Neuronal stem cell (in vitro differentiated cells): ENCODE data around the gene MT1H.
A peak's percentile ranks its signal among the peaks of the same experiment; 100 is the strongest.

ENCODE experiments used
- DNase-seq: peaks from one replicate; pipeline ENCODE4 v3.0.0-alpha.2; 2013; ENCODE audit warnings: low spot score
- H2AFZ ChIP-seq: one replicate; pipeline ENCODE4 v1.6.1; 2013; ENCODE audit warnings: mild to moderate bottlenecking, low read length, inconsistent platforms
- H2AK5ac ChIP-seq: 2 replicates; pipeline ENCODE4 v1.6.1; 2013; ENCODE audit warnings: low read depth, mild to moderate bottlenecking, inconsistent platforms, low read length, moderate library complexity, mixed read lengths
- H2BK120ac ChIP-seq: 2 replicates; pipeline ENCODE4 v1.6.1; 2013; ENCODE audit warnings: low read depth, mild to moderate bottlenecking, inconsistent platforms, low read length, moderate library complexity, mixed read lengths
- H2BK12ac ChIP-seq: one replicate; pipeline ENCODE4 v1.6.1; 2013; ENCODE audit warnings: low read length, inconsistent platforms
- H2BK15ac ChIP-seq: 2 replicates; pipeline ENCODE4 v1.6.1; 2013; ENCODE audit warnings: mild to moderate bottlenecking, low read length, inconsistent platforms, mixed read lengths
- H2BK5ac ChIP-seq: one replicate; pipeline ENCODE4 v1.6.1; 2013; ENCODE audit warnings: inconsistent platforms, mild to moderate bottlenecking, low read length, moderate library complexity
- H3K14ac ChIP-seq: one replicate; pipeline ENCODE4 v1.6.1; 2013; ENCODE audit warnings: low read length, inconsistent platforms
- H3K18ac ChIP-seq: 2 replicates; pipeline ENCODE4 v1.6.1; 2013; ENCODE audit warnings: low read length, inconsistent platforms
- H3K23ac ChIP-seq: 2 replicates; pipeline ENCODE4 v1.6.1; 2013; ENCODE audit warnings: low read depth, mild to moderate bottlenecking, mixed read lengths, low read length, inconsistent platforms; ENCODE audit not compliant: poor library complexity
- H3K27ac ChIP-seq: replicated peaks from 3 replicates; pipeline ENCODE4 v1.5.1; 2013; ENCODE audit warnings: low read length, inconsistent platforms
- H3K27me3 ChIP-seq, 3 experiments: 2 replicates each; pipeline ENCODE4 v1.6.1; 2013; ENCODE audit warnings: low read length in 3 of 3, mild to moderate bottlenecking in 2 of 3, inconsistent platforms in 1 of 3, low read depth in 1 of 3, mixed read lengths in 1 of 3, moderate library complexity in 1 of 3; ENCODE audit not compliant: control insufficient read depth in 3 of 3, insufficient read depth in 3 of 3
- H3K36me3 ChIP-seq, 2 donors: replicated peaks in 1 of 2; 2 replicates each; pipeline ENCODE4 v1.6.1; 2013; ENCODE audit warnings: low read length in 2 of 2; ENCODE audit not compliant: control insufficient read depth in 2 of 2, insufficient read depth in 2 of 2
- H3K4ac ChIP-seq: 2 replicates; pipeline ENCODE4 v1.6.1; 2013; ENCODE audit warnings: inconsistent platforms, mild to moderate bottlenecking, low read length, moderate library complexity
- H3K4me1 ChIP-seq, 2 donors: 1 replicate in 1 of 2; 2 replicates in 1 of 2; pipeline ENCODE4 v1.6.1; 2013; ENCODE audit warnings: low read length in 2 of 2, low read depth in 1 of 2; ENCODE audit not compliant: control insufficient read depth in 2 of 2, insufficient read depth in 1 of 2
- H3K4me2 ChIP-seq: one replicate; pipeline ENCODE4 v1.6.1; 2013; ENCODE audit warnings: mild to moderate bottlenecking, low read length, inconsistent platforms; ENCODE audit not compliant: insufficient read depth, poor library complexity, severe bottlenecking
- H3K4me3 ChIP-seq, 2 donors: 2 replicates each; pipeline ENCODE4 v1.5.1; 2013; ENCODE audit warnings: low read length in 2 of 2, mild to moderate bottlenecking in 2 of 2, inconsistent platforms in 1 of 2, moderate library complexity in 1 of 2
- H3K79me1 ChIP-seq: one replicate; pipeline ENCODE4 v1.6.1; 2013; ENCODE audit warnings: low read depth, mild to moderate bottlenecking, inconsistent platforms, low read length, moderate library complexity
- H3K9ac ChIP-seq: one replicate; pipeline ENCODE4 v1.6.1; 2013; ENCODE audit warnings: mild to moderate bottlenecking, low read depth, low read length, inconsistent platforms; ENCODE audit not compliant: poor library complexity
- H3K9me3 ChIP-seq, 2 donors: replicated peaks in 1 of 2; 2 replicates each; pipeline versions ENCODE3 to v1.6.1; 2013; ENCODE audit warnings: low read length in 2 of 2, mild to moderate bottlenecking in 2 of 2, inconsistent platforms in 1 of 2, low read depth in 1 of 2, mixed read lengths in 1 of 2, moderate library complexity in 1 of 2; ENCODE audit not compliant: control insufficient read depth in 2 of 2, insufficient read depth in 1 of 2
- H4K8ac ChIP-seq: one replicate; pipeline ENCODE4 v1.6.1; 2013; ENCODE audit warnings: low read depth, mild to moderate bottlenecking, inconsistent platforms, low read length, moderate library complexity
- H4K91ac ChIP-seq: one replicate; pipeline ENCODE4 v1.6.1; 2013; ENCODE audit warnings: low read length, low read depth, mild to moderate bottlenecking, inconsistent platforms; ENCODE audit not compliant: poor library complexity
- WGBS, 2 donors: extraction: QIAGEN DNeasy Blood & Tissue Kit; methylation state at CpG; one replicate each; pipeline ENCODE4 v1.1.7; 2013; ENCODE audit warnings: missing lambda C conversion rate in 2 of 2, mixed read lengths in 1 of 2; ENCODE audit not compliant: insufficient read length in 2 of 2, insufficient replicate concordance in 1 of 2; ENCODE audit errors: extremely low coverage in 2 of 2; 5-methylcytosine and 5-hydroxymethylcytosine counted together

MT1H gene

DNA sequence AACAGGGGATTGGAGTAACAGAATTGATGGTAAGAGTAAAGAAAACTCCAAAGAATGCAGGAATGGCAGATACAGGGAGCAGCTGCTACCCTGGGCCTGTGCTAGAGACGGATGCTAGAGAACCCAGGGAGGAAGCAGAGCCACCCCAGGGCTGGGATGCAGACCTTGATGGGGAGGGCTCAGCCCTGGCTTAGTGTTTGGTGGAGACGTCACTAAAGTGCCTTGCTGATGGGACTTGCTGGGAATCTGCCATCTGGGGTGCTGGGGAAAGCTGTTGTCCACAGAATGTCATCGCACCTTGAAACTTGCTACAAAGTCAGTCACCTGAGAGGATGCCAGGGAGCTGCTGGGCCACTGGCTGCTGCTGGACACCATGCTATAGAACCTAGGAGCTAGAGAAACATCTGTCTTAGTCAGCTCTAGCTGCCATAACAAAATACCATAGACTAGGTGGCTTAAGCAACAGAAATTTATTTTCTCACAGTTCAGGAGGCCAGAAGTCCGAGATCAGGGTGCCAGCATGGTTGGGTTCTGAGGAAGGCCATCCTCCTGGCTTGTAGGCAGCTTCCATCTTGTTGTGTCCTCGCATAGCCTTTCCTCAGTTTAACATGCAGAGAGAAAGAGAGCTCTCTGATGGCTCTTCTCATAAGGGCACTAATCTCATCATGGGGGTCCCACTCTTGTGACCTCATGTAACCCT, 28.0 kb downstream of the MT1H start:
- Histone ChIP-seq H2AK5ac (no peak overlapping the region), H2BK5ac (no peak overlapping the region), H3K23ac (no peak overlapping the region), H2BK120ac (no peak overlapping the region), H3K27me3 (peaks cover 0 to 4% (median 0%) of the 10 kb centered on the region in 3 experiments), H2AFZ (no peak overlapping the region), H3K4me3 (peak overlapping the region in 1 of 2 donors; percentile 22), H3K18ac (no peak overlapping the region), H2BK15ac (no peak overlapping the region), H4K8ac (no peak overlapping the region), H2BK12ac (no peak overlapping the region), H3K4ac (no peak overlapping the region), H3K4me2 (no peak overlapping the region), H3K9ac (no peak overlapping the region), H4K91ac (no peak overlapping the region), H3K14ac (no peak overlapping the region), H3K9me3 (peaks cover 0 to 2% of the 10 kb centered on the region in 2 donors), H3K27ac (no peak overlapping the region), H3K36me3 (no peaks in the 10 kb centered on the region), H3K79me1 (no peaks in the 10 kb centered on the region), H3K4me1 (peaks cover 0 to under 1% of the 10 kb centered on the region in 2 donors)
- WGBS, 2 donors = no CpG with 5 or more reads among the region's 5 CpGs
- no peak for DNase-seq

DNA sequence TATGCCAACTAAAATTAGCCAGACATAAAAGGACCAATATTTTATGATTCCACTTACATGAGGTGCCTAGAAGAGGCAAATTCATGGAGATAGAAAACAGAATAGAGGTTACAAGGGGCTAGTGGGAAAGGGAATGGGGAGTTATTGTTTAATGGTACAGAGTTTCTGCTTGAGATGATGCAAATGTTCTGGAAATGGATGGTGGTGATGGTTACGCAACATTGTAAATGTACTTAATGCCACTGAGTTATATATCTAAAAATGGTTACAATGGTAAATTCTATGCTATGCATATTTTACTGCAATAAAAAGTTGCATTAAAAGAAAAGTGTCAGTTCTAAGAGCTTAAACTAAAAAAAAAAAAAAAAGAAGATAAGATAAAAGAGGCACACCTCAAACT, 30.6 kb downstream of the MT1H start:
- peaks cover 0 to 2% of the 10 kb centered on the region in 2 donors for H3K9me3 ChIP-seq
- H3K23ac ChIP-seq = no peak overlapping the region
- no peaks in the 10 kb centered on the region for H3K79me1 ChIP-seq
- no peak overlapping the region for H2AFZ ChIP-seq
- no peak overlapping the region for H4K8ac ChIP-seq
- H3K14ac ChIP-seq = no peak overlapping the region
- no peak overlapping the region for H2BK15ac ChIP-seq
- H3K27me3 ChIP-seq = peaks cover 0 to 8% (median 0%) of the 10 kb centered on the region in 3 experiments
- no peak overlapping the region for H2BK120ac ChIP-seq
- no peak overlapping the region for H3K27ac ChIP-seq
- H2AK5ac ChIP-seq = no peak overlapping the region
- H3K9ac ChIP-seq = no peak overlapping the region
- H2BK5ac ChIP-seq = no peak overlapping the region
- H3K4me3 ChIP-seq = no peak overlapping the region
- H4K91ac ChIP-seq = no peak overlapping the region
- no peak overlapping the region for H2BK12ac ChIP-seq
- peaks cover 0 to 3% of the 10 kb centered on the region in 2 donors for H3K4me1 ChIP-seq
- DNase-seq = no peak
- no CpG with 5 or more reads among the region's 1 CpG for WGBS, 2 donors
- no peaks in the 10 kb centered on the region for H3K36me3 ChIP-seq
- no peak overlapping the region for H3K4me2 ChIP-seq
- H3K18ac ChIP-seq = no peak overlapping the region
- no peak overlapping the region for H3K4ac ChIP-seq

DNA sequence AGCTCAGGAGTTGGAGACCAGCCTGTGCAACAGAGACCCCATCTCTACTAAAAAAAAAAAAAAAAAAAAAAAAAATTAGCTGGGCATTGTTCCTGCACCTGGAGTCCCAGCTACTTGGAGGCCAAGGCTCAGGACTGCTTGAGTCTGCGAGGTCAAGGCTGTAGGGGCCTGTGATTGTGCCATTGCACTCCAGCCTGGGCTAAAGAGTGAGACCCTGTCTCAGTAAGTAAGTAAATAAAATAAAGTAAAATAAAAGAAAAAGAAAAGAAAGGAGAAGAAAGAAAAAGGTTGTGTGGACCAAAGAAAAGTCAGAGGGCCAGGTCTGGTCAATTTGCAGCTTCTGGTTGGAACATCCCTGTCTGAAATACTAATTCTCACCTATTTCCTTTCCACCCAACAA, 31.0 kb downstream of the MT1H start:
- H3K4me1 ChIP-seq = peaks cover 0 to 5% of the 10 kb centered on the region in 2 donors
- H3K9ac ChIP-seq = no peak overlapping the region
- H2AFZ ChIP-seq = no peak overlapping the region
- H3K18ac ChIP-seq = no peak overlapping the region
- no peak overlapping the region for H3K14ac ChIP-seq
- H3K4ac ChIP-seq = no peak overlapping the region
- peaks cover 0 to 8% (median 0%) of the 10 kb centered on the region in 3 experiments for H3K27me3 ChIP-seq
- no peak overlapping the region for H2AK5ac ChIP-seq
- H3K79me1 ChIP-seq = no peaks in the 10 kb centered on the region
- H3K4me3 ChIP-seq = no peak overlapping the region
- H3K23ac ChIP-seq = no peak overlapping the region
- WGBS, 2 donors = no CpG with 5 or more reads among the region's 1 CpG
- no peak overlapping the region for H3K4me2 ChIP-seq
- H4K8ac ChIP-seq = no peak overlapping the region
- no peak overlapping the region for H2BK120ac ChIP-seq
- no peak overlapping the region for H3K27ac ChIP-seq
- no peak overlapping the region for H2BK5ac ChIP-seq
- no peak overlapping the region for H2BK12ac ChIP-seq
- no peak overlapping the region for H4K91ac ChIP-seq
- no peak for DNase-seq
- no peaks in the 10 kb centered on the region for H3K36me3 ChIP-seq
- no peak overlapping the region for H2BK15ac ChIP-seq
- peaks cover 0 to 2% of the 10 kb centered on the region in 2 donors for H3K9me3 ChIP-seq

- WGBS, 2 donors = no CpG with 5 or more reads among the region's 7 CpGs
- no peak overlapping the region for H3K4me3 ChIP-seq
- no peak for DNase-seq
Observed at GRCh38 chr16:56701534-56701933, 31.9 kb downstream of the MT1H start.

More at GRCh38 chr16:56701534-56701933, 31.9 kb downstream of the MT1H start:
- no peak overlapping the region for H3K9ac ChIP-seq
- H2BK120ac ChIP-seq = no peak overlapping the region
- peaks cover 0 to 5% of the 10 kb centered on the region in 2 donors for H3K4me1 ChIP-seq
- H3K27me3 ChIP-seq = peaks cover 0 to 8% (median 0%) of the 10 kb centered on the region in 3 experiments
- no peak overlapping the region for H3K14ac ChIP-seq
- H3K23ac ChIP-seq = no peak overlapping the region
- H3K79me1 ChIP-seq = no peaks in the 10 kb centered on the region
- no peaks in the 10 kb centered on the region for H3K36me3 ChIP-seq
- no peak overlapping the region for H3K18ac ChIP-seq
- H2BK5ac ChIP-seq = no peak overlapping the region
- no peak overlapping the region for H3K4ac ChIP-seq
- no peak overlapping the region for H3K4me2 ChIP-seq
- H4K8ac ChIP-seq = no peak overlapping the region
- peaks cover 0 to 2% of the 10 kb centered on the region in 2 donors for H3K9me3 ChIP-seq
- H2BK12ac ChIP-seq = no peak overlapping the region
- H2AK5ac ChIP-seq = no peak overlapping the region
- no peak overlapping the region for H2BK15ac ChIP-seq
- no peak overlapping the region for H3K27ac ChIP-seq
- H4K91ac ChIP-seq = no peak overlapping the region
- H2AFZ ChIP-seq = peak overlapping the region; percentile 77
